ENCODE data around the gene ATP6V1A. TPM values are rescaled to one million over a fixed set of nuclear protein-coding genes. Genes with fewer than 3 reads are reported as not detected.
A peak's percentile ranks its signal among the peaks of the same experiment; 100 is the strongest.

The ATP6V1A gene
- total RNA-seq, 4 donors from 2014 or later: 21.9 to 47.2 (median 33.3) TPM

DNA sequence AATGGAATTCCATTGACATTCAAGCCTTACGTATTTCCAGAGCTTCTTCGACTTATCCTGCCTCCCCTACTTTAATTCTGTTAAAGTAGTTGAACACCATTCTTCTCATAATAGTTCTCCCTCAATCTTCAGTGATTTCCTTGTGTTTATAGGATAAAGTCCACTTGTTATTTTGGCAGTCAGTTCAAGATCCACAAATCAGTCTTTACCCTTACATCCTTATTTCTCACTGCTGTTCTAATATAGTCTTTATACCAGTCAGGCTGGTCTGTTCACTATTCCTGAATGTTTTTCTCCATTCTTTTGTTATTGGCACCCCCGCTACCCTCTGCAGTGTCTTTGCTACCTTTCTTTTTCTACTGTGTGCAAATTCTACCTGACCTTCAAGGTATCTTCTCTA, 29.7 kb downstream of the ATP6V1A start:
- H3K4me1 ChIP-seq: peaks cover 3 to 27% (median 9%) of the 10 kb centered on the region in 4 donors
- no peak for DNase-seq
- in situ Hi-C loops (cut with MboI; ENCODE audit: low pct_ligation_motif_present in 1 of 4, low pct_unique_long_range_greater_than_20kb in 1 of 4, low sequenced_read_pairs in 3 of 4): no loop called here

DNA sequence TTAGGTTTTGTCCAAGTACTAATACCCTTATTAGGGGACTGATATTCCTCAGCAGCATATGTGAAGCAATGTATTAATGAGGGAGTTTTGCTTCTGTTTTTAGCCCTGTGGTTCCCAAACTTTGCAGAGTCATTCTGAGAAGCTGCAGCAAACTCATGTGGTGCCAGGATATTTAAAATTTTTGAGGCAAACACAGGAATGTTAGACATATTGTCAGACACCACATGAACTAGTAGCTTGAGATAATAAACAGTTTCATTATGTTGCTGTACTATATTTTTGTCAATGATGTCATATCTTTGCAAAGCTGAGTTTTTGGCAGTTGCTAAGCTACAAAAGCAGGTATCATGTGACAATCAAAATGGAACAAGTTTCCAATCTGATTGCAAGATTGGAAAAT, 36.6 kb downstream of the ATP6V1A start:
- Histone ChIP-seq H3K4me1 (peaks cover 0 to 11% (median 0%) of the 10 kb centered on the region in 4 donors), H3K4me3 (no peak overlapping the region), H3K27ac (peak overlapping the region in 1 of 4 donors; percentile 22), H3K27me3 (no peaks in the 10 kb centered on the region), H3K36me3 (peaks cover 0 to 23% (median 7%) of the 10 kb centered on the region in 4 donors), H3K9me3 (no peaks in the 10 kb centered on the region)
- TF ChIP-seq POLR2A (IDR thresholded peaks at IDR 0.05) (no peak), POLR2AphosphoS5 (IDR thresholded peaks at IDR 0.05) (no peak), EP300 (IDR thresholded peaks at IDR 0.05; ENCODE audit: low read depth) (no peak)
- TF ChIP-seq, protein P1, sequence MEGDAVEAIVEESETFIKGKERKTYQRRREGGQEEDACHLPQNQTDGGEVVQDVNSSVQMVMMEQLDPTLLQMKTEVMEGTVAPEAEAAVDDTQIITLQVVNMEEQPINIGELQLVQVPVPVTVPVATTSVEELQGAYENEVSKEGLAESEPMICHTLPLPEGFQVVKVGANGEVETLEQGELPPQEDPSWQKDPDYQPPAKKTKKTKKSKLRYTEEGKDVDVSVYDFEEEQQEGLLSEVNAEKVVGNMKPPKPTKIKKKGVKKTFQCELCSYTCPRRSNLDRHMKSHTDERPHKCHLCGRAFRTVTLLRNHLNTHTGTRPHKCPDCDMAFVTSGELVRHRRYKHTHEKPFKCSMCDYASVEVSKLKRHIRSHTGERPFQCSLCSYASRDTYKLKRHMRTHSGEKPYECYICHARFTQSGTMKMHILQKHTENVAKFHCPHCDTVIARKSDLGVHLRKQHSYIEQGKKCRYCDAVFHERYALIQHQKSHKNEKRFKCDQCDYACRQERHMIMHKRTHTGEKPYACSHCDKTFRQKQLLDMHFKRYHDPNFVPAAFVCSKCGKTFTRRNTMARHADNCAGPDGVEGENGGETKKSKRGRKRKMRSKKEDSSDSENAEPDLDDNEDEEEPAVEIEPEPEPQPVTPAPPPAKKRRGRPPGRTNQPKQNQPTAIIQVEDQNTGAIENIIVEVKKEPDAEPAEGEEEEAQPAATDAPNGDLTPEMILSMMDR (IDR thresholded peaks at IDR 0.05): no peak
- DNase-seq: no peak
- intact Hi-C loops (cut with DNase I; ENCODE audit: low total_unique reads) (no loop called here), in situ Hi-C loops (cut with MboI; ENCODE audit: low pct_ligation_motif_present in 1 of 4, low pct_unique_long_range_greater_than_20kb in 1 of 4, low sequenced_read_pairs in 3 of 4) (no loop called here)

More for the DNA sequence above, 29.7 kb downstream of the ATP6V1A start:
- Histone ChIP-seq H3K36me3 (no peaks in the 10 kb centered on the region), H3K9me3 (no peaks in the 10 kb centered on the region), H3K27ac (no peak overlapping the region), H3K4me3 (no peak overlapping the region), H3K27me3 (no peaks in the 10 kb centered on the region)
- TF ChIP-seq, protein P1 (IDR thresholded peaks at IDR 0.05): no peak
- TF ChIP-seq POLR2AphosphoS5 (IDR thresholded peaks at IDR 0.05) (no peak), EP300 (IDR thresholded peaks at IDR 0.05; ENCODE audit: low read depth) (no peak), POLR2A (IDR thresholded peaks at IDR 0.05) (no peak)
- WGBS, 2 donors (ENCODE audit: low coverage in 1 of 2): 57 to 58% methylated on average over 3 of the region's 3 CpGs
- intact Hi-C loops (cut with DNase I; ENCODE audit: low total_unique reads): no loop called here

DNA sequence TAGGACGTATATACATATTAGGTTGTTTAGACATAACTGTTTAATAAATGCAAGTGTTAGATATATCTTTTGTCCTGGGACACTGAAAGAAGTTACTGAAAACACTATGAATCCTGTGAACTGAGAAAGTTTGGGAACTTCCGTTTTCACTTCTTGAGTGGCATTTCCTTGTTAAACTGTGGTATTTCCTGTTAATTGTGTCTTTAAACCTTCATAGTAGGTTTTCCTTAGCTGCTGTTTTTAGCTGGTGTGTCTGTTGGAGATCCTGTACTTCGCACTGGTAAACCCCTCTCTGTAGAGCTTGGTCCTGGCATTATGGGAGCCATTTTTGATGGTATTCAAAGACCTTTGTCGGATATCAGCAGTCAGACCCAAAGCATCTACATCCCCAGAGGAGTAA, 37.1 kb downstream of the ATP6V1A start:
- H3K4me1 ChIP-seq: peaks cover 0 to 11% (median 0%) of the 10 kb centered on the region in 4 donors
- no peak for TF ChIP-seq POLR2A (IDR thresholded peaks at IDR 0.05)
- no peak for TF ChIP-seq POLR2AphosphoS5 (IDR thresholded peaks at IDR 0.05)
- no peak for TF ChIP-seq EP300 (IDR thresholded peaks at IDR 0.05; ENCODE audit: low read depth)
- TF ChIP-seq, protein P1 (IDR thresholded peaks at IDR 0.05): no peak
- no peaks in the 10 kb centered on the region for H3K9me3 ChIP-seq
- intact Hi-C loops (cut with DNase I; ENCODE audit: low total_unique reads) (no loop called here), in situ Hi-C loops (cut with MboI; ENCODE audit: low pct_ligation_motif_present in 1 of 4, low pct_unique_long_range_greater_than_20kb in 1 of 4, low sequenced_read_pairs in 3 of 4) (no loop called here)
- H3K27me3 ChIP-seq: no peaks in the 10 kb centered on the region
- peak overlapping the region in 1 of 4 donors; percentile 22 for H3K27ac ChIP-seq
- no peak overlapping the region for H3K4me3 ChIP-seq
- H3K36me3 ChIP-seq: peaks cover 0 to 28% (median 9%) of the 10 kb centered on the region in 4 donors
- WGBS, 2 donors (ENCODE audit: low coverage in 1 of 2): 63 to 83% methylated on average over 2 to 4 of the region's 4 CpGs
- DNase-seq: no peak

DNA sequence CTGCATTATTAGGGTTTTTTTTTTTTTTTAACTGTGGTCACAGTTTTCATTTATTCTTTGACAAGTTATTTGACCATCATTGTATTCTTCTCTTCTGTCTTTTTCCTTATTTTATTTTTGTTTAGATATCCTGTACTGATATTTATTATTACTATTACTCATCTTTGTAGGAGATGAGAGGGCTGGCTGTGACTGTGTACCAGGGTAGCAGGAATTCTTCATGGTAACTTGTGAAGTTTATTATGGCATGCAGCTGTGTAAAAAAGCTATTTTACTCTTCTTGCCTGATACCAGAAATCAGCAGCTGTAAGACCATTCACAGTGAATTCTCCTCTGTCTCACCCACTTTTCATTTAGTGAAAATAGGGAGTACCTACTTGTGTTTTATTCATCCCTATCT, 44.5 kb downstream of the ATP6V1A start:
- no peaks in the 10 kb centered on the region for H3K9me3 ChIP-seq
- peaks cover 0 to 68% (median 22%) of the 10 kb centered on the region in 4 donors for H3K36me3 ChIP-seq
- TF ChIP-seq POLR2A (IDR thresholded peaks at IDR 0.05): no peak
- TF ChIP-seq, protein P1 (IDR thresholded peaks at IDR 0.05): no peak
- intact Hi-C loops (cut with DNase I; ENCODE audit: low total_unique reads) (no loop called here), in situ Hi-C loops (cut with MboI; ENCODE audit: low pct_ligation_motif_present in 1 of 4, low pct_unique_long_range_greater_than_20kb in 1 of 4, low sequenced_read_pairs in 3 of 4) (no loop called here)
- H3K4me1 ChIP-seq: no peaks in the 10 kb centered on the region
- no peak overlapping the region for H3K4me3 ChIP-seq
- DNase-seq: no peak
- no peaks in the 10 kb centered on the region for H3K27me3 ChIP-seq
- no peak overlapping the region for H3K27ac ChIP-seq
